Fibroblast of lung (primary cell): ENCODE results near the gene DMWD.

Experiments
- EZH2 ChIP-seq: IDR thresholded peaks from 2 replicates; pipeline ENCODE4 v1.5.1; 2012; ENCODE audit warnings: low read length, control low read depth, mild to moderate bottlenecking; ENCODE audit errors: missing control alignments
- TF ChIP-seq, protein P1 (sequence below), 2 donors: IDR thresholded peaks in 1 of 2; conservative IDR thresholded peaks in 1 of 2; 1 replicate in 1 of 2; 2 replicates in 1 of 2; pipeline ENCODE4 v1.5.1; 2011 to 2012; ENCODE audit warnings: low read length in 2 of 2, control low read depth in 1 of 2, inconsistent platforms in 1 of 2, low read depth in 1 of 2, mild to moderate bottlenecking in 1 of 2

DNA sequence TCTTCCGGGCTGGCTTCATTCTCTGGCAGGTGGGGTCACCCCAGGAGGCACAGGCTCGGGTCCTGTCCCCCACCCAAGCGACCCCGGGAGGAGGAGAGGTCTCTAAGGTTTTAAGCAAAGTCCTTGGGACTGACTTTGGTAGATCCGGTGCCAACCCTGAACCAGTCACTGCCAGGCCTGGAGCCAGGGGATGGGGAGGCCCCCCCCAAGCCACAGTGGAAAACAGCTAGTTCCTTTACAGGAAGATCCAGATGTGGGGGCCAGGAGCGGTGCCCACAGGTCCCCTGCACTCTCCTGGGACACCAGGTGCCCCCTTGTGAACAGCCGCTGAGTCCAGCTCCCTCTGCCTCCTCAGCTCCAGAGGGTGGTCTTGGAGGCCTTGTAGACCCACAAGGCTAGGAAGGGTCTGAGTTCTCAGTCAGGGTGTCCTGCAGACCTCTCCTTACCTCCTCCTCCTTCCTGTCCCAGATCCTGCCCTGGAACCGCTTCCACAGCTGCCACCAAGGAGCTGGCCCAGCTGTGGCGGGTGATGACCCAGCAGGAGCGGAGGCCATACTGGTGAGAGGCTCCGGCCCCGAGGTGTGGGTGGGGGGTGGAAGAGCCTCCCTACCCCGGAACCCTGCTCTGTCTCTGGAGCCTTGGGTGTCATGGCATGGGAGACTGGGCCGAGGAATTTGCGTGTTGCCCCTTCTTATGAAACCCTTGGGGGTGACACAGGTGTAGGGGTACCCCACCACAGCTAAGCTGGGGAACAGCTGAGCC lies 29.6 kb downstream of the DMWD start:
- TF ChIP-seq, protein P1, sequence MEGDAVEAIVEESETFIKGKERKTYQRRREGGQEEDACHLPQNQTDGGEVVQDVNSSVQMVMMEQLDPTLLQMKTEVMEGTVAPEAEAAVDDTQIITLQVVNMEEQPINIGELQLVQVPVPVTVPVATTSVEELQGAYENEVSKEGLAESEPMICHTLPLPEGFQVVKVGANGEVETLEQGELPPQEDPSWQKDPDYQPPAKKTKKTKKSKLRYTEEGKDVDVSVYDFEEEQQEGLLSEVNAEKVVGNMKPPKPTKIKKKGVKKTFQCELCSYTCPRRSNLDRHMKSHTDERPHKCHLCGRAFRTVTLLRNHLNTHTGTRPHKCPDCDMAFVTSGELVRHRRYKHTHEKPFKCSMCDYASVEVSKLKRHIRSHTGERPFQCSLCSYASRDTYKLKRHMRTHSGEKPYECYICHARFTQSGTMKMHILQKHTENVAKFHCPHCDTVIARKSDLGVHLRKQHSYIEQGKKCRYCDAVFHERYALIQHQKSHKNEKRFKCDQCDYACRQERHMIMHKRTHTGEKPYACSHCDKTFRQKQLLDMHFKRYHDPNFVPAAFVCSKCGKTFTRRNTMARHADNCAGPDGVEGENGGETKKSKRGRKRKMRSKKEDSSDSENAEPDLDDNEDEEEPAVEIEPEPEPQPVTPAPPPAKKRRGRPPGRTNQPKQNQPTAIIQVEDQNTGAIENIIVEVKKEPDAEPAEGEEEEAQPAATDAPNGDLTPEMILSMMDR (conservative IDR thresholded peaks at IDR 0.05 in 1 of 2, IDR thresholded peaks at IDR 0.05 in 1 of 2; ENCODE audit: low read depth in 1 of 2, low read length in 2 of 2) = no peak
- TF ChIP-seq EZH2 = no peak
